Karpas-422 (cell line): ENCODE data around the gene BRI3BP. TPM values are rescaled to one million over a fixed set of nuclear protein-coding genes. Genes with fewer than 3 reads are reported as not detected.

ENCODE experiments used
- DNase-seq: peaks from one replicate; pipeline ENCODE4 v3.0.0-alpha.2; 2015
- H2AFZ ChIP-seq: fragments of 200-600 bp; sonication (generic); 2 replicates; pipeline ENCODE4 v1.6.1; 2014; ENCODE audit warnings: antibody characterized with exemption, low read length, mixed read lengths
- H3K27ac ChIP-seq: fragments of 200-600 bp; sonication (generic); 2 replicates; pipeline ENCODE4 v1.5.1; 2014; ENCODE audit warnings: mild to moderate bottlenecking, low read length, moderate library complexity
- H3K27me3 ChIP-seq: fragments of 200-600 bp; sonication (generic); 2 replicates; pipeline ENCODE4 v1.6.1; 2014; ENCODE audit warnings: low read length, mixed read lengths
- H3K36me3 ChIP-seq: fragments of 200-600 bp; sonication (generic); 2 replicates; pipeline ENCODE4 v1.6.1; 2014; ENCODE audit warnings: low read length, mixed read lengths; ENCODE audit not compliant: insufficient read depth
- H3K4me1 ChIP-seq: fragments of 200-600 bp; sonication (generic); 2 replicates; pipeline ENCODE4 v1.6.1; 2014; ENCODE audit warnings: mild to moderate bottlenecking, low read length, mixed read lengths
- H3K4me2 ChIP-seq: fragments of 200-600 bp; sonication (generic); 2 replicates; pipeline ENCODE4 v1.6.1; 2014; ENCODE audit warnings: low read length, low read depth, mild to moderate bottlenecking; ENCODE audit not compliant: poor library complexity, severe bottlenecking
- H3K4me3 ChIP-seq: fragments of 200-600 bp; sonication (generic); 2 replicates; pipeline ENCODE4 v1.5.1; 2014; ENCODE audit warnings: mild to moderate bottlenecking, antibody characterized with exemption, low read length, mixed read lengths
- H3K79me2 ChIP-seq: fragments of 200-600 bp; sonication (generic); 2 replicates; pipeline ENCODE4 v1.6.1; 2014; ENCODE audit warnings: mild to moderate bottlenecking, low read length, mixed read lengths
- H3K9ac ChIP-seq: fragments of 200-600 bp; sonication (generic); 2 replicates; pipeline ENCODE4 v1.6.0; 2014; ENCODE audit warnings: low read length
- H3K9me2 ChIP-seq: fragments of 200-600 bp; sonication (generic), shearing (Covaris generic); replicated peaks from 2 replicates; pipeline ENCODE4 v1.6.0; 2014; ENCODE audit warnings: mild to moderate bottlenecking, low read length, moderate library complexity; ENCODE audit not compliant: insufficient read depth
- H3K9me3 ChIP-seq: fragments of 300-700, 200-600 bp; sonication (generic); 2 replicates; pipeline ENCODE4 v1.6.1; 2014; ENCODE audit warnings: low read length, mixed read lengths
- H4K20me1 ChIP-seq: fragments of 200-600 bp; sonication (generic); 2 replicates; pipeline ENCODE4 v1.6.1; 2014; ENCODE audit warnings: mild to moderate bottlenecking, antibody characterized with exemption, low read length, low read depth; ENCODE audit not compliant: insufficient read depth
- total RNA-seq: library from RNA; depleted of rRNA; stranded (reverse); fragments of >200 nt; shearing (Covaris generic); gene quantifications from 2 replicates; pipeline ENCODE4 v1.2.3, GENCODE V29; 2014; ENCODE audit warnings: low replicate concordance

The BRI3BP gene
- total RNA-seq, 1 experiment from 2014 or later, result 52.9 TPM

DNA sequence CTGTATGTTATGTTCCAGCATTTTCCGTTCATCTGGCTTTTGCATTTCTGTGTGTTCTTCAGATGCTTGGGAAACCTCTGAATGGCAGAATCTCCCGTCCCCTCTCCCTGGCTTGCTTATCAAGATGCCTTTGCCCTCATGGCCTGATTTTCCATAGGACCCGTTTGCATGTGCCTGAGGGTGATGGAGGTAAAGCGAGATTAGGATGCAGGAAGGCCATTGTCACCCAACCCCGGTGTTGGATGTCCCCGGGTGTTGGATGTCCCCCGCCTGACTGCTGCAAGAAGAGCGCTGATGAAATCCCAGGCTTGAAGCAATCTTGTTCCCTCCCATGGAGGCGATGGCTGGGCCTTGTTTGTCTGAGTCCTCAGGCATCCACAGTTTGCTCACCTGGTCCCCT lies 9.6 kb downstream of the BRI3BP start:
- Histone ChIP-seq H3K27me3 (no peaks in the 10 kb centered on the region), H3K79me2 (peaks cover 99% of the 10 kb centered on the region), H3K4me1 (peaks cover 44% of the 10 kb centered on the region), H2AFZ (no peak overlapping the region), H3K4me2 (no peak overlapping the region), H3K9me3 (no peaks in the 10 kb centered on the region), H3K4me3 (no peak overlapping the region), H3K36me3 (peaks cover 38% of the 10 kb centered on the region), H3K27ac (no peak overlapping the region; the same call in 1 of the 2 replicates), H4K20me1 (peaks cover 74% of the 10 kb centered on the region), H3K9me2 (no peaks in the 10 kb centered on the region), H3K9ac (no peak overlapping the region)
- no peak for DNase-seq

DNA sequence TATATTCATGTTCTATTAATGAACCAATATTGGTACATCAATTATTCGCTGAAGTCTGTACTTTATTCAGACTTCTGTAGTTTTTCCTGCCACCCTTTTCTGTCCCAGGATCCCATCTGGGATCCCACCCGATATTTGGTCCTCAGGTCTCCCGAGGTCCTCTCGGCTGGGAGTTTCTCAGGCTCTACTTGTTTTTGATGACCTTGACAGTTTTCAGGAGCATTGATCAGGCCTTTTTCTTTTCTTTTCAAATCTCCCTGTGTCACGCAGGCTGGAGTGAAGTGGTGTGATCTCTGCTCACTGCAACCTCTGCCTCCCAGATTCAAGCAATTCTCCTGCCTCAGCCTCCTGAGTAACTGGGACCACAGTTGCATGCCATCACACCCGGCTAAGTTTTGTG lies 11.2 kb downstream of the BRI3BP start:
- Histone ChIP-seq H3K9me2 (no peaks in the 10 kb centered on the region), H3K36me3 (peaks cover 27% of the 10 kb centered on the region), H3K79me2 (peaks cover 97% of the 10 kb centered on the region), H4K20me1 (peaks cover 65% of the 10 kb centered on the region), H3K9me3 (no peaks in the 10 kb centered on the region), H3K27me3 (no peaks in the 10 kb centered on the region), H3K27ac (0 out of 2 replicates have a peak overlapping the region, but pooled peaks have one; percentile 22), H3K4me3 (no peak overlapping the region), H3K9ac (no peak overlapping the region), H2AFZ (no peak overlapping the region), H3K4me2 (no peak overlapping the region), H3K4me1 (peaks cover 35% of the 10 kb centered on the region)
- no peak for DNase-seq

DNA sequence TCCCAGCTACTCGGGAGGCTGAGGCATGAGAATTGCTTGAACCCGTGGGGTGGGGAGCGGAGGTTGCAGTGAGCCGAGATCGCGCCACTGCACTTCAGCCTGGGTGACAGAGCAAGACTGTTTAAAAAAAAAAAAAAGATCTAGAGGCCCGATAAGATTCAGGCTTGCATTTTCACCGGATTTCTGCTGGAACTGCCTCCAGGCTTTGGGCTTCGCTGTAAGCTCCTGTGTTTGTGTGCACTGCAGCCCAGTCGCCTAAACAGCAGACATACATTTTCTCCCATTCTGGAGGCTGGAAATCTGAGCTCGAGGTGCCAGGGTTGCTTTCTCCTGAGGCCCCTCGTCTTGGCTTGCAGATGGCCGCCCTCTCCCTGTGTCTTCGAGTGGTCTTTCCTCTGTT lies 12.2 kb downstream of the BRI3BP start:
- Histone ChIP-seq H3K9me2 (no peaks in the 10 kb centered on the region), H2AFZ (no peak overlapping the region), H3K4me3 (no peak overlapping the region), H3K4me2 (no peak overlapping the region), H3K79me2 (peaks cover 95% of the 10 kb centered on the region), H4K20me1 (peaks cover 58% of the 10 kb centered on the region), H3K36me3 (peaks cover 27% of the 10 kb centered on the region), H3K27me3 (no peaks in the 10 kb centered on the region), H3K9ac (no peak overlapping the region), H3K4me1 (peaks cover 28% of the 10 kb centered on the region), H3K27ac (no peak overlapping the region), H3K9me3 (no peaks in the 10 kb centered on the region)
- DNase-seq, result no peak

DNA sequence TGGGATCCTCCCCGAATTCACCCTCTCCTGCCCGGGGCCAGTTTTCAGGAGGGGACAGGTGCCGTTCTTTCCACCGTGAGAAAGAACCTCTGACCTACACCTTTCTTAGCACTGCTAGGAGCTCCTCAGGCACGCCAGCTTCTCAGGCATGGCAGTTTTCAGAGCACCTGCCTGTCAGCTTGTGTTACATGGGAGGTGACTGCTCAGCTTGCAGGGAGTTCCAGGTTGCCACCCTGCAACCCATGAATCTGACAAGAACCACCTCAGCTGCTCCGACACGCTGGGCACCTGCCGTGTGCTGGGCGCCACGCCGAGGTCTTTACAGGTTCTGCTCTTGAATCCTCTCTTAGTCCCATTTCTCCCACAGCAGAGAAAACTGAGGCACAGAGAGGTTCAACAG lies 12.9 kb downstream of the BRI3BP start:
- Histone ChIP-seq H3K27me3 (no peaks in the 10 kb centered on the region), H3K79me2 (peaks cover 93% of the 10 kb centered on the region), H3K9me3 (no peaks in the 10 kb centered on the region), H3K4me1 (peaks cover 26% of the 10 kb centered on the region), H3K36me3 (peaks cover 31% of the 10 kb centered on the region), H4K20me1 (peaks cover 57% of the 10 kb centered on the region), H2AFZ (no peak overlapping the region), H3K4me2 (no peak overlapping the region), H3K9me2 (no peaks in the 10 kb centered on the region), H3K27ac (no peak overlapping the region), H3K4me3 (no peak overlapping the region), H3K9ac (no peak overlapping the region)
- no peak for DNase-seq

DNA sequence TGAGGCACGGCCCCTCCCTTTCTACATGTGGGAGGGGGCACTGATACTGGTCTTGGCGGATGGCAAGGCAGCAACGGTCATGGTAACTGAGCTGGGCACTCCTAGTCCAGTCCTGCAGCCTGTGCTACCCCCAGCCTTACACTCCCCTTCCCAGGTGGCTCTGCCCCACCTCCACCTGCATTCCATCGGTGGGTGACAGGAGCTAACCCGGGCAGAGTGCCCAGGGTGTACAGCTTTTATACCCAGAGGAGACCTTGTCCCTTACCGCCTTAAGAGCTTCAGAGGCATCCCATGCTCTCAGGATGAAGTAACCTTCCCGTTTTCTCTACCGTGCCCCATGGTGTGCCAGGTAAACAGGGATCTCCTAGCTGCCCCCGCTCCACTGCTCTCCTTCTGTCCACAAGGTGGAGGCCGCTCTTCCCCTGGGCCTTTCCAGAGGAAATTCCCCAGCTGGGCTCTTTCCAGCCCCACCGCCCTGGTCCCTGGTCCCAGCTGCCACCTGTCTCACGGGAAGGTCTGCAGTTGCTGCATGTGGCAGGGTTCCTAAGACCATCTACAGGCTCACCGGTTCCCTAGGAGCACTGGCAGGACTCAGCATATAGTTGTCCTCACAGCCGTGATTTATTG lies 20.5 kb downstream of the BRI3BP start:
- DNase-seq, result no peak
- peaks cover 48% of the 10 kb centered on the region for H3K36me3 ChIP-seq
- no peaks in the 10 kb centered on the region for H3K9me3 ChIP-seq
- H3K4me2 ChIP-seq, result no peak overlapping the region
- H3K4me1 ChIP-seq, result peaks cover 55% of the 10 kb centered on the region
- no peaks in the 10 kb centered on the region for H3K27me3 ChIP-seq
- no peak overlapping the region for H3K4me3 ChIP-seq
- H2AFZ ChIP-seq, result no peak overlapping the region
- H4K20me1 ChIP-seq, result peaks cover 25% of the 10 kb centered on the region; the same call in 1 of the 2 replicates
- no peaks in the 10 kb centered on the region for H3K9me2 ChIP-seq
- H3K9ac ChIP-seq, result no peak overlapping the region
- H3K27ac ChIP-seq, result peak overlapping the region; percentile 69
- H3K79me2 ChIP-seq, result peaks cover 71% of the 10 kb centered on the region

DNA sequence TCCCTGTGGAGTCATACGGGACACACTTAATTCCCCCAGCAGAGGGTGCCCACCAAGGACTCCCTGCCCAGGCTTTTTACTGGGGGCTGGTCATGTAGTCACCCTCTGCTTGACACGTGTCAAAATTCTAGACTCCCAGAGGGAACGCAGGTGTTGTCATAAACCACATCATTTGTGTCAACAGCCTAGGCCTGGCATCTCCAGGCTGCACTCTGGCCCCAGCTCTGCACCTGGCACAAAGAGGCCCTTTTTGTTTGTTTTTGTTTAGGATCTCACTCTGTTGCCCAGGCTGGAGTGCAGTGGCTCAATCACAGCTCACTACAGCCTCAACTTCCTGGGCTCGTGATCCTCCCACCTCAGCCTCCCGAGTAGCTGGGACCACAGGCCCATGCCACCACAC lies 21.1 kb downstream of the BRI3BP start:
- no peak overlapping the region for H3K9ac ChIP-seq
- H4K20me1 ChIP-seq, result peaks cover 25% of the 10 kb centered on the region; the same call in 1 of the 2 replicates
- peaks cover 68% of the 10 kb centered on the region for H3K79me2 ChIP-seq
- H2AFZ ChIP-seq, result no peak overlapping the region
- no peak overlapping the region for H3K4me2 ChIP-seq
- peaks cover 51% of the 10 kb centered on the region for H3K36me3 ChIP-seq
- no peak for DNase-seq
- peak overlapping the region; percentile 69 for H3K27ac ChIP-seq
- peaks cover 55% of the 10 kb centered on the region for H3K4me1 ChIP-seq
- no peak overlapping the region for H3K4me3 ChIP-seq
- no peaks in the 10 kb centered on the region for H3K9me3 ChIP-seq
- no peaks in the 10 kb centered on the region for H3K27me3 ChIP-seq
- H3K9me2 ChIP-seq, result no peaks in the 10 kb centered on the region

DNA sequence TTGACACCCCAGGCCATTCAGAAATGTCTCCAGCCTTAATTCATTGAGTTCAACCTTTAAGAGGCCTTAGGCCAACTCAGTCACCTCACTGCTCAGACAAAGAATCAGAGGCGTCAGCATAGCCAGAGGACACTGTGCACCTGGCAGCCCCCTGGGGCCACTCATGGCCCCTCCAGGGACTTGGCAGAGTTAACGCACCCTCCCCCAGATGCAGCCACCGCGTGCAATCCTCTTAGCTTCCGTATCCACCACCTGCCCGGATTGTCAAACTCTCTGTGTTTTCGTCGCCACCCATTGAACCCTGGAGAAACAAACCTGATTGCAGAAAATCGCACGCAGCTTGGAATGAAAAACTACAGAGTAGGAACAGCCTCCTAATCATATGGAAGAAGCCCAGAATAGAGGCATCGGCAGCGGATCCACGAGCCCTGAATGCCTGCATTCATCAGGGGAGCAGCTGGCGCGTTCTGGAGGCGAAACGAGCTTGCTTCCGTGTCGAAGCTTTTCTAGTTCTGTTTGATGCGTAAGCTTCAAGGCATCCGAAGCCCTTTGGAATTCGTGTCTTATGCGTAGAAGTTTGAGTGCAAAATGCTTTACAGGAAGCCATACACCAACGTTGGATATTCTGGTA lies 22.4 kb downstream of the BRI3BP start:
- no peak overlapping the region for H3K4me3 ChIP-seq
- no peaks in the 10 kb centered on the region for H3K27me3 ChIP-seq
- no peak overlapping the region for H3K9ac ChIP-seq
- peaks cover 25% of the 10 kb centered on the region; the same call in 1 of the 2 replicates for H4K20me1 ChIP-seq
- no peak for DNase-seq
- H3K4me1 ChIP-seq, result peaks cover 52% of the 10 kb centered on the region
- no peaks in the 10 kb centered on the region for H3K9me2 ChIP-seq
- H3K9me3 ChIP-seq, result no peaks in the 10 kb centered on the region
- peaks cover 68% of the 10 kb centered on the region for H3K79me2 ChIP-seq
- H3K4me2 ChIP-seq, result no peak overlapping the region
- peak overlapping the region; percentile 69; the same call in 1 of the 2 replicates for H3K27ac ChIP-seq
- H2AFZ ChIP-seq, result no peak overlapping the region
- H3K36me3 ChIP-seq, result peaks cover 58% of the 10 kb centered on the region

DNA sequence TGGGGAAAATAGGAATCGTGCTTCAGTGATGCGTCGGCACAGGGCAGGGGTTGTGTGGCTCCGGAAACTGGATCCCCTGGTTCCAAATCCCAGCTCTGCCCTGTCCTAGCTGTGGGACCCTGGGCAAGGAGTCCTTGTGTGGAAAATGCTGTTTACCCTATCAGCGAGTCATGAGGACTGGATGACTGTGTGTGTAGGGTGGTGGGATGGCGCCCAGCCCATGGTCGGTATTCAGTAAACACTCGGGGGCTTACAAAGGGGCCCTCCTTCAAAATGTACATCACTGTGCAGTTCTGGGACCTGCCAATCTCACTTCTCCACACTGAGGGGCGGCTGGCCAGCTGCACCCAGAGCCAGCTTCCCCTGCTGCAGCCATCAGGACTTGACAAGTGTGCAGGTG lies 24.4 kb downstream of the BRI3BP start:
- DNase-seq, result no peak
- H3K9me2 ChIP-seq, result no peaks in the 10 kb centered on the region

More for the DNA sequence above, 24.4 kb downstream of the BRI3BP start:
- no peak overlapping the region for H3K4me3 ChIP-seq
- no peak overlapping the region for H2AFZ ChIP-seq
- peaks cover 32% of the 10 kb centered on the region for H3K4me1 ChIP-seq
- no peaks in the 10 kb centered on the region for H3K9me3 ChIP-seq
- no peak overlapping the region for H3K9ac ChIP-seq
- H3K4me2 ChIP-seq, result no peak overlapping the region
- peaks cover 61% of the 10 kb centered on the region for H3K36me3 ChIP-seq
- peaks cover 63% of the 10 kb centered on the region for H3K79me2 ChIP-seq
- no peaks in the 10 kb centered on the region for H3K27me3 ChIP-seq
- peaks cover 9% of the 10 kb centered on the region; the same call in 1 of the 2 replicates for H4K20me1 ChIP-seq
- H3K27ac ChIP-seq, result no peak overlapping the region
